Renal cortex interstitium (tissue), 11 donors: ENCODE measurements around the gene ZNF513. TPM values are rescaled to one million over a fixed set of nuclear protein-coding genes. Genes with fewer than 3 reads are reported as not detected.

Experiments used
- DNase-seq, 11 donors: peaks; one replicate each; pipeline ENCODE4 v3.0.0-alpha.2; 2013; ENCODE audit warnings: low read depth in 9 of 11, low spot score in 4 of 11; ENCODE audit errors: extremely low read depth in 1 of 11
- polyA plus RNA-seq, 3 donors: library from polyadenylated mRNA; unstranded; fragments of 120-200 nt; gene quantifications; one replicate each; pipeline ENCODE4 v1.2.1, GENCODE V29; 2013; ENCODE audit not compliant: insufficient read length in 3 of 3

Gene ZNF513
- polyA plus RNA-seq, 3 donors, result 14.9 to 22.5 (median 21.0) TPM

- no peak for DNase-seq
These were observed 20.0 kb upstream of the ZNF513 start for GRCh38 chr2:27400348-27401135.

- no peak for DNase-seq
These were observed 18.4 kb upstream of the ZNF513 start for GRCh38 chr2:27398962-27399361.

- no peak for DNase-seq
These were observed 12.7 kb upstream of the ZNF513 start for GRCh38 chr2:27393225-27393624.

GRCh38 chr2:27390822-27391679 lies 10.5 kb upstream of the ZNF513 start:
- no peak for DNase-seq

- no peak for DNase-seq
These were observed 1.1 kb upstream of the ZNF513 start for GRCh38 chr2:27381577-27382181.

GRCh38 chr2:27379836-27380625 lies 503 bp downstream of the ZNF513 start:
- no peak for DNase-seq

GRCh38 chr2:27379383-27379835 lies 1.1 kb downstream of the ZNF513 start:
- DNase-seq, result no peak

- no peak for DNase-seq
These were observed 1.7 kb downstream of the ZNF513 start for GRCh38 chr2:27378809-27379290.

- no peak for DNase-seq
These were observed 2.3 kb downstream of the ZNF513 start for GRCh38 chr2:27378096-27378808.

- no peak for DNase-seq
These were observed 2.9 kb downstream of the ZNF513 start for GRCh38 chr2:27377618-27378095.

- DNase-seq, result no peak
These were observed 3.5 kb downstream of the ZNF513 start for GRCh38 chr2:27376866-27377617.

GRCh38 chr2:27376151-27376865 lies 4.2 kb downstream of the ZNF513 start:
- no peak for DNase-seq

- DNase-seq, result no peak
These were observed 4.9 kb downstream of the ZNF513 start for GRCh38 chr2:27375513-27376099.

- DNase-seq, result no peak
These were observed 7.0 kb downstream of the ZNF513 start for GRCh38 chr2:27373567-27373966.

GRCh38 chr2:27372937-27373336 lies 7.6 kb downstream of the ZNF513 start:
- no peak for DNase-seq

- no peak for DNase-seq
These were observed 9.5 kb downstream of the ZNF513 start for GRCh38 chr2:27370816-27371620.
